ENCODE measurements around the gene TRIM69. TPM values are rescaled to one million over a fixed set of nuclear protein-coding genes. Genes with fewer than 3 reads are reported as not detected.
"Not testable (repeated sequence)": the region's sequence is repeated elsewhere in the genome, so short reads cannot be mapped to it uniquely, and the experiment has no call there.

The TRIM69 gene
- polyA plus RNA-seq, 4 donors: 8.1 to 18.5 (median 10.9) TPM

DNA sequence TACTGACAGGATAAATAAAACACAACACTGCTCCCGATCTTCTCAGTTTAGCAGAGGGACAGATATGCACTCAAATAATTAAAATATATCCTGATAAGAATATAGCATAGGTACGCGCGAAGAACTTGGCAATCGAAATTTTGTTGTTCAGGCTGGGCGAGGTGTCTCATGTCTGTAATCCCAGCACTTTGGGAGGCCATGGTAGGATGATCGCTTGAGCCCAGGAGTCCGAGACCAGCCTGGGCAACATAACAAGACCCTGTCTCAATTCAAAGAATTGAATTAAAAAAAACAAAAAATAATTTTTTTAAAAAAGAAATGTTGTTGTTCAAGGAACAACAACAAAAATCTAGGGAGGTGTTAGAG is 17.4 kb upstream of the TRIM69 start:
- DNase-seq (no peak), FAIRE-seq (no peak)
- 83 to 86% (median 83%) methylated on average over 8 of the region's 8 CpGs for WGBS, 3 donors
- Histone ChIP-seq H3K4me3 (ENCODE audit: low read depth in 1 of 3, low read length in 3 of 3) (no peak overlapping the region), H3K9me3 (ENCODE audit: control insufficient read depth in 2 of 2, insufficient read depth in 1 of 2, low read depth in 1 of 2, low read length in 1 of 2) (peaks cover 0 to 4% of the 10 kb centered on the region in 2 donors), H3K27me3 (ENCODE audit: control insufficient read depth in 3 of 3, insufficient read depth in 3 of 3, low read length in 3 of 3) (no peaks in the 10 kb centered on the region), H3K4me1 (ENCODE audit: control insufficient read depth in 3 of 3, insufficient read depth in 2 of 3, low read depth in 1 of 3, low read length in 2 of 3) (peaks cover 4 to 11% (median 4%) of the 10 kb centered on the region in 3 donors), H3K36me3 (ENCODE audit: control insufficient read depth in 3 of 3, insufficient read depth in 2 of 3, low read depth in 1 of 3, low read length in 3 of 3) (peaks cover 13 to 24% (median 20%) of the 10 kb centered on the region in 3 donors), H3K27ac (ENCODE audit: low read depth in 1 of 3, low read length in 2 of 3) (peak overlapping the region in 1 of 3 donors; percentile 68)

DNA sequence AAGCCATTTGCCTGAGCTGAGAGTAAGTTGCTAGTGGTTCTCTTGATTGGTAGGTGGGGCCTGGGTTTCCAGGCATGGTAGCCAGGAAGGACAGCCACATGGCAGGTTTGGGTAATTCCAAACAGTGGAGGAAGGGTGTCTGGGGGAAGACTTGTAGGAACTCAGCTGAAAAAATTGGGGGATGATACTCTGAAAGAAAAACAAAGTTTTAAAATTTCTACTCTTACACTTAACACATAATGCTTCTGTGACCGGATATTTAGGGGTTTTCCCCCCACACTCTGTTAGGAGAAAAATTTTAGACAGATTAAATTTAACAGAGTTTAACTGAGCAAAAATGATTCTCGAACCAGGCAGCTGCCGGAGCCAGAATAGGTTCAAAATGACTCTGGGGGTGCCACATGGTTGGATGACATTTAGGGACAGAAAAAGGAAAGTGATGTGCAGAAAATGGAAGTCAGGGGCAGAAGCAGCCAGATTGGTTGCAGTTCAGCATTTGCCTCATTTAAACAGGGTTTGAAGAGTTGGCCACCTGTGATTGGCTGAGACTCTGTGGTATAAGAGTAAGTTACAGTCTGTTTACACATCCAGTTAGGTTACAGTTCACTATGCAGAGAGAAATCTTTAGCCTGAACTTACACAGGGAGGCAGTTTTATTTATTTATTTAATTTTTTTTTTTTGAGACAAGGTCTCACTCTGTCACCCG is 16.9 kb upstream of the TRIM69 start:
- peaks cover 0 to 11% (median 4%) of the 10 kb centered on the region in 3 donors for H3K4me1 ChIP-seq (ENCODE audit: control insufficient read depth in 3 of 3, insufficient read depth in 2 of 3, low read depth in 1 of 3, low read length in 2 of 3)
- peak overlapping the region; percentile 22 to 68 (median 30) for H3K27ac ChIP-seq (ENCODE audit: low read depth in 1 of 3, low read length in 2 of 3)
- H3K9me3 ChIP-seq (ENCODE audit: control insufficient read depth in 2 of 2, insufficient read depth in 1 of 2, low read depth in 1 of 2, low read length in 1 of 2): peaks cover 0 to 4% of the 10 kb centered on the region in 2 donors
- DNase-seq (peak in 1 of 2 donors; percentile 40), FAIRE-seq (no peak)
- peaks cover 11 to 24% (median 20%) of the 10 kb centered on the region in 3 donors for H3K36me3 ChIP-seq (ENCODE audit: control insufficient read depth in 3 of 3, insufficient read depth in 2 of 3, low read depth in 1 of 3, low read length in 3 of 3)
- H3K4me3 ChIP-seq (ENCODE audit: low read depth in 1 of 3, low read length in 3 of 3): no peak overlapping the region
- 49 to 69% (median 60%) methylated on average over 4 of the region's 4 CpGs for WGBS, 3 donors
- no peaks in the 10 kb centered on the region for H3K27me3 ChIP-seq (ENCODE audit: control insufficient read depth in 3 of 3, insufficient read depth in 3 of 3, low read length in 3 of 3)

DNA sequence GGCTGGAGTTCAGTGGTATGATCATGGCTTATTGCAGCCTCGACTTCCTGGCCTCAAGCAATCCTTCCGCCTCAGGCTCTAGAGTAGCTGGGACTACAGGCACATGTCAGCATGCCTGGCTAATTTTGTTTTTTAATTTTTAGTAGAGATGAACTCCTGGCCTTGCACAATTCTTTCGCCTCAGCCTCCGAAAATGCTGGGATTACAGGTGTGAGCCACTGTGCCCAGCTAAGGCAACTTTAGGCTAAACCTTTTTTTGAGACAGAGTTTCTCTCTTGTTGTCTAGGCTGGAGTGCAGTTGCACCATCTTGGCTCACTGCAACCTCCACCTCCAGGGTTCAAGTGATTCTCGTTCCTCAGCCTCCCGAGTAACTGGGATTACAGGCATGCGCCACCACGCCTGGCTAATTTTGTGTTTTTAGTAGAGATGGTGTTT is 16.3 kb upstream of the TRIM69 start:
- H3K9me3 ChIP-seq (ENCODE audit: control insufficient read depth in 2 of 2, insufficient read depth in 1 of 2, low read depth in 1 of 2, low read length in 1 of 2); FAIRE-seq; H3K4me1 ChIP-seq (ENCODE audit: control insufficient read depth in 3 of 3, insufficient read depth in 2 of 3, low read depth in 1 of 3, low read length in 2 of 3); H3K4me3 ChIP-seq (ENCODE audit: low read depth in 1 of 3, low read length in 3 of 3); DNase-seq; H3K27me3 ChIP-seq (ENCODE audit: control insufficient read depth in 3 of 3, insufficient read depth in 3 of 3, low read length in 3 of 3): not testable (repeated sequence)
- H3K27ac ChIP-seq (ENCODE audit: low read depth in 1 of 3, low read length in 2 of 3): peak overlapping the region in 1 of 3 donors; percentile 1
- 82 to 85% (median 83%) methylated on average over 8 of the region's 8 CpGs for WGBS, 3 donors
- peaks cover 10 to 24% (median 20%) of the 10 kb centered on the region in 3 donors for H3K36me3 ChIP-seq (ENCODE audit: control insufficient read depth in 3 of 3, insufficient read depth in 2 of 3, low read depth in 1 of 3, low read length in 3 of 3)

DNA sequence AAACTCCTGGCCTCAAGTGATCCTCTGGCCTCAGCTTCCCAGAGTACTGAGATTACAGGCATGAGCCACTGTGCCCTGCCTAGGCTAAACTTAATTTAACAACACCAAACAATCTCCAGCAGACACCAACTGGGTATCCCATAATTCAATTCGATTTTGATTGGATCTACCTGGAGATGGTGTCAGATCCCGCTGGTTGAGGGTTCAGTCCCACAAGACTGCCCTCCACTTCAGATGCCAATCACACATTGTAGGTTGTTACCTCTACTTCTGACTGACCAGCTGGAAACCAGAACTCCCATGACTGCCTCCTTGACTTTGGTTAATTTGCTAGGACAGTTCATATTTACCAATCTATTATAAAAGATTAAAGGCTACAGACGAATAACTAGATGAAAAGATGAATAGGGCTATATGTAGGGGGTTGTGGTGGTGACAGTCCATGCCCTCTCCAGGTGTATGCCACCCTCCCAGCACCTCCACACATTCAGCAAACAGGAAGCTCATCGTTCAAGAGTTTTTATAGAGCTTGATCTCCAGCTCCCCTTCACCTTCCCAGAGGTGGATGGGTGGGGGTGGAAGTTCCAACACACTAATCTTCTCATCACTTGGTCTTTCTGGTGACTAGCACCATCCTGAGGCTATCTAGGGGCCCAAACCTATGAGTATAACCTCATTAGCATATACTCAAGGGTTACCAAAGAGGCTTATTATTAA is 15.7 kb upstream of the TRIM69 start:
- H3K36me3 ChIP-seq (ENCODE audit: control insufficient read depth in 3 of 3, insufficient read depth in 2 of 3, low read depth in 1 of 3, low read length in 3 of 3): peaks cover 10 to 20% (median 15%) of the 10 kb centered on the region in 3 donors
- WGBS, 3 donors: 52 to 74% (median 64%) methylated on average over 4 of the region's 4 CpGs
- H3K27me3 ChIP-seq (ENCODE audit: control insufficient read depth in 3 of 3, insufficient read depth in 3 of 3, low read length in 3 of 3): no peaks in the 10 kb centered on the region
- FAIRE-seq: no peak
- H3K27ac ChIP-seq (ENCODE audit: low read depth in 1 of 3, low read length in 2 of 3): peak overlapping the region in 2 of 3 donors; percentile 46 to 55
- H3K4me3 ChIP-seq (ENCODE audit: low read depth in 1 of 3, low read length in 3 of 3): no peak overlapping the region
- H3K4me1 ChIP-seq (ENCODE audit: control insufficient read depth in 3 of 3, insufficient read depth in 2 of 3, low read depth in 1 of 3, low read length in 2 of 3): peaks cover 0 to 4% (median 3%) of the 10 kb centered on the region in 3 donors
- peaks cover 0 to 4% of the 10 kb centered on the region in 2 donors for H3K9me3 ChIP-seq (ENCODE audit: control insufficient read depth in 2 of 2, insufficient read depth in 1 of 2, low read depth in 1 of 2, low read length in 1 of 2)
- DNase-seq: no peak

DNA sequence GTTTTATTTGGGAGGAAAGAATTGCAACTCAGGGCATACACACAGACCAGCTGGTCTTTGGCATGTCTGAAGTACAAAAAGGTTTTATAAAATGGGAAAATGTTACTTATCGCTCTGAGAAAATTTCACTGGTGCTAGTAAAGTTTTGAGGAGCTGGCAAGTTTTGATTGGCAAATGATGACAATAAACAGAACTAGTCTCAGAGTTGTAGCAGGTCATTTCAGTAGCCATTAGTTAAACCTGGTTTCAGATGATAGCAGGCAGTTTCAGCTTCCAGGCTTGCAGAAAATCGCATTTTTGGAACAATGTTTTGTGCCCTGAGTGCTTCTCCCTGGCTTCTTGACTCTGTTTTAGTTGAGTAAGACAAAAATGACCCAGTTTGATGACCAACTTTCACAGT is 14.3 kb upstream of the TRIM69 start:
- peaks cover 0 to 10% (median 7%) of the 10 kb centered on the region in 3 donors for H3K4me1 ChIP-seq (ENCODE audit: control insufficient read depth in 3 of 3, insufficient read depth in 2 of 3, low read depth in 1 of 3, low read length in 2 of 3)
- no peak overlapping the region for H3K27ac ChIP-seq (ENCODE audit: low read depth in 1 of 3, low read length in 2 of 3)
- DNase-seq (no peak), FAIRE-seq (no peak)
- peaks cover 6 to 7% (median 7%) of the 10 kb centered on the region in 3 donors for H3K36me3 ChIP-seq (ENCODE audit: control insufficient read depth in 3 of 3, insufficient read depth in 2 of 3, low read depth in 1 of 3, low read length in 3 of 3)
- H3K9me3 ChIP-seq (ENCODE audit: control insufficient read depth in 2 of 2, insufficient read depth in 1 of 2, low read depth in 1 of 2, low read length in 1 of 2): peaks cover 0 to 4% of the 10 kb centered on the region in 2 donors
- no peak overlapping the region for H3K4me3 ChIP-seq (ENCODE audit: low read depth in 1 of 3, low read length in 3 of 3)
- 69 to 83% (median 77%) methylated on average over 2 of the region's 2 CpGs for WGBS, 3 donors
- no peaks in the 10 kb centered on the region for H3K27me3 ChIP-seq (ENCODE audit: control insufficient read depth in 3 of 3, insufficient read depth in 3 of 3, low read length in 3 of 3)

DNA sequence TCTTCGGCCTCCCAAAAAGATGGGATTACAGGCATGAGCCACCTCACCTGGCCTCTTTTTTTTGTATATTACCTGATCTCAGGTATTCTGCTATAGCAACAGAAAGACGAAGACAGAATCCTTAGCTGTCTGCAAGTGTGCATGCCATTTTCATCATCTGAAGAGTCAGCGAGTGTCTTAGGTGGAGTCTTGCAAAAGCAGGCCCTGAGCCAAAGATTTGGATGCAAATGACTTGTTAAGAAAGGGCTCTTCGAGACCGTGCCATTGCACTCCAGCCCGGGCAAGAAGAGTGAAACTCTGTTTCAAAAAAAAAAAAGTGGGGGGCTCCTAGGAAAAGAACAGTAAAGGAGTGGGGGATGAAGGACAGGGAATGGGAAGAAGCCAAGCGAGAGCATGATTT is 10.2 kb upstream of the TRIM69 start:
- no peaks in the 10 kb centered on the region for H3K9me3 ChIP-seq (ENCODE audit: control insufficient read depth in 2 of 2, insufficient read depth in 1 of 2, low read depth in 1 of 2, low read length in 1 of 2)
- no peaks in the 10 kb centered on the region for H3K27me3 ChIP-seq (ENCODE audit: control insufficient read depth in 3 of 3, insufficient read depth in 3 of 3, low read length in 3 of 3)
- DNase-seq (no peak), FAIRE-seq (no peak)
- H3K4me3 ChIP-seq (ENCODE audit: low read depth in 1 of 3, low read length in 3 of 3): no peak overlapping the region
- no peaks in the 10 kb centered on the region for H3K36me3 ChIP-seq (ENCODE audit: control insufficient read depth in 3 of 3, insufficient read depth in 2 of 3, low read depth in 1 of 3, low read length in 3 of 3)
- peak overlapping the region; percentile 66 to 94 (median 92) for H3K27ac ChIP-seq (ENCODE audit: low read depth in 1 of 3, low read length in 2 of 3)
- peaks cover 3 to 22% (median 18%) of the 10 kb centered on the region in 3 donors for H3K4me1 ChIP-seq (ENCODE audit: control insufficient read depth in 3 of 3, insufficient read depth in 2 of 3, low read depth in 1 of 3, low read length in 2 of 3)
- WGBS, 3 donors: 43 to 63% (median 50%) methylated on average over 7 of the region's 7 CpGs

DNA sequence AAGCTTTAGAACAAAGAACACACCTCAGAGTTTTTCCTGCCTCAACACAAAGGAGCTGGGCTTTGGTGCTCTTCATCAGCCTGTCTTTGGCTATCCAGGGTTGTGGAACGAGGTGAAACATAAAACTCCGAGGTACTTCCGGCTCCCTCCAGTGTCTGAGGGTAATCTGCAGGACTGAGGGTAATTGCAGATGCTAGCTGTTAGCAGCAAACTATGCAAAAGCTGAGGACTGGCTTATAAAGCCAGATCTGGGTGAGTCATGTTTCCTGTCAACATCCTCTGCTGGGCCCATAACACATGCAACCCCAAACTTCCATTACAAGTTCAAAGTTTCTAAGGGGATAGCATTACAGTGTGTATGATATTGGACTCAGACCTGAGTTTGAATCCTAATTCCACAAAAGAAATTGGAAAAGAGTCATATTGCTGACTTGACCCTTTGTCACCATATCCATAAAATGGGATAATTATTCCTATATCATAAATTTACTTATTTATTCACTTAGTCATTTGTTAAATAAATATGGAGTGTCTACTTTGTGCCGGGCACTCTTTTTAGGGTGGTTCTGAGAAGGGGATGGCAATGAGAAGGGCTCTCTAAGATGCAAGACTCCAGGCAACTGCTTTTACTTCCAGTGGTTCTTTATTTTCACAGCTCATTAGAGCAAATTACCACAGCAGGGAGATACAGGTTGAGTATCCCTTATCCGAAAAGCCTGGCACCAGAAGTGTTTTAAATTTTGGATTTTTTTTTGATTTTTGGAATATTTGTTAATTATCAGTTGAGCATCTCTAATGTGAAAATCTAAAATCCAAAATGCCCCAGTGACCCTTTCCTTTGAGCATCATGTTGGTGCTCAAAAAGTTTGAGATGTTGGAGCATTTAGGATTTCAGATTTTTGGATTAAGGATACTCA is 9.5 kb upstream of the TRIM69 start:
- FAIRE-seq (no peak), DNase-seq (peak; percentile 80 to 84)
- peak overlapping the region; percentile 92 to 100 (median 94) for H3K27ac ChIP-seq (ENCODE audit: low read depth in 1 of 3, low read length in 2 of 3)
- 12 to 25% (median 18%) methylated on average over 5 of the region's 5 CpGs for WGBS, 3 donors
- no peaks in the 10 kb centered on the region for H3K27me3 ChIP-seq (ENCODE audit: control insufficient read depth in 3 of 3, insufficient read depth in 3 of 3, low read length in 3 of 3)
- H3K36me3 ChIP-seq (ENCODE audit: control insufficient read depth in 3 of 3, insufficient read depth in 2 of 3, low read depth in 1 of 3, low read length in 3 of 3): no peaks in the 10 kb centered on the region
- H3K4me1 ChIP-seq (ENCODE audit: control insufficient read depth in 3 of 3, insufficient read depth in 2 of 3, low read depth in 1 of 3, low read length in 2 of 3): peaks cover 5 to 22% (median 18%) of the 10 kb centered on the region in 3 donors
- no peak overlapping the region for H3K4me3 ChIP-seq (ENCODE audit: low read depth in 1 of 3, low read length in 3 of 3)
- no peaks in the 10 kb centered on the region for H3K9me3 ChIP-seq (ENCODE audit: control insufficient read depth in 2 of 2, insufficient read depth in 1 of 2, low read depth in 1 of 2, low read length in 1 of 2)

All from small intestine (tissue), 7 donors.